ENCODE measurements around the gene TCHH.
"Not testable (repeated sequence)": the region's sequence is repeated elsewhere in the genome, so short reads cannot be mapped to it uniquely, and the experiment has no call there.

Gene TCHH, protein sequence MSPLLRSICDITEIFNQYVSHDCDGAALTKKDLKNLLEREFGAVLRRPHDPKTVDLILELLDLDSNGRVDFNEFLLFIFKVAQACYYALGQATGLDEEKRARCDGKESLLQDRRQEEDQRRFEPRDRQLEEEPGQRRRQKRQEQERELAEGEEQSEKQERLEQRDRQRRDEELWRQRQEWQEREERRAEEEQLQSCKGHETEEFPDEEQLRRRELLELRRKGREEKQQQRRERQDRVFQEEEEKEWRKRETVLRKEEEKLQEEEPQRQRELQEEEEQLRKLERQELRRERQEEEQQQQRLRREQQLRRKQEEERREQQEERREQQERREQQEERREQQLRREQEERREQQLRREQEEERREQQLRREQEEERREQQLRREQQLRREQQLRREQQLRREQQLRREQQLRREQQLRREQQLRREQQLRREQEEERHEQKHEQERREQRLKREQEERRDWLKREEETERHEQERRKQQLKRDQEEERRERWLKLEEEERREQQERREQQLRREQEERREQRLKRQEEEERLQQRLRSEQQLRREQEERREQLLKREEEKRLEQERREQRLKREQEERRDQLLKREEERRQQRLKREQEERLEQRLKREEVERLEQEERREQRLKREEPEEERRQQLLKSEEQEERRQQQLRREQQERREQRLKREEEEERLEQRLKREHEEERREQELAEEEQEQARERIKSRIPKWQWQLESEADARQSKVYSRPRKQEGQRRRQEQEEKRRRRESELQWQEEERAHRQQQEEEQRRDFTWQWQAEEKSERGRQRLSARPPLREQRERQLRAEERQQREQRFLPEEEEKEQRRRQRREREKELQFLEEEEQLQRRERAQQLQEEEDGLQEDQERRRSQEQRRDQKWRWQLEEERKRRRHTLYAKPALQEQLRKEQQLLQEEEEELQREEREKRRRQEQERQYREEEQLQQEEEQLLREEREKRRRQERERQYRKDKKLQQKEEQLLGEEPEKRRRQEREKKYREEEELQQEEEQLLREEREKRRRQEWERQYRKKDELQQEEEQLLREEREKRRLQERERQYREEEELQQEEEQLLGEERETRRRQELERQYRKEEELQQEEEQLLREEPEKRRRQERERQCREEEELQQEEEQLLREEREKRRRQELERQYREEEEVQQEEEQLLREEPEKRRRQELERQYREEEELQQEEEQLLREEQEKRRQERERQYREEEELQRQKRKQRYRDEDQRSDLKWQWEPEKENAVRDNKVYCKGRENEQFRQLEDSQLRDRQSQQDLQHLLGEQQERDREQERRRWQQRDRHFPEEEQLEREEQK (N-terminal part only)

DNA sequence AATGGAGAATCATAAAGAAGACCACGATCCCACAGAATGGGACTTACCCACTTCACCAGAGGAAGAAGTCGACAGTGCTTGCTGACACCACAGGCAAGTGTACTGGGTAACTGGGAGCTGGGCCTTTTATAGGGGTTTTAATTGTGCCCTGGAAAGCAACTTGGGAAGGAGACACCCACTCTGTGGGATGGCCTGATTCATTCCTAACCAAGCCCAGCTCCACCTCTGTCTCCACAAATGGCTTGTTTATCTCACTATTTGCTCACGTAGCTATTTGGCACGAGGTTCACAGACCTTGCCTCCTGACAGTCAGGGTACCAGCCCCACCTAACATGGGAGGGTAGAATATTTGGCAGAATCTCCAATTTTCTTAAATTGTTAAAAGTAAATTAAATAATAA, at the start of gene TCHH:
Gene TCHH (minus strand): TSS at position 101 of the 400 bp plus-strand sequence. CDS start 1,364 bp downstream, outside the sequence.
- DNase-seq, result no peak

DNA sequence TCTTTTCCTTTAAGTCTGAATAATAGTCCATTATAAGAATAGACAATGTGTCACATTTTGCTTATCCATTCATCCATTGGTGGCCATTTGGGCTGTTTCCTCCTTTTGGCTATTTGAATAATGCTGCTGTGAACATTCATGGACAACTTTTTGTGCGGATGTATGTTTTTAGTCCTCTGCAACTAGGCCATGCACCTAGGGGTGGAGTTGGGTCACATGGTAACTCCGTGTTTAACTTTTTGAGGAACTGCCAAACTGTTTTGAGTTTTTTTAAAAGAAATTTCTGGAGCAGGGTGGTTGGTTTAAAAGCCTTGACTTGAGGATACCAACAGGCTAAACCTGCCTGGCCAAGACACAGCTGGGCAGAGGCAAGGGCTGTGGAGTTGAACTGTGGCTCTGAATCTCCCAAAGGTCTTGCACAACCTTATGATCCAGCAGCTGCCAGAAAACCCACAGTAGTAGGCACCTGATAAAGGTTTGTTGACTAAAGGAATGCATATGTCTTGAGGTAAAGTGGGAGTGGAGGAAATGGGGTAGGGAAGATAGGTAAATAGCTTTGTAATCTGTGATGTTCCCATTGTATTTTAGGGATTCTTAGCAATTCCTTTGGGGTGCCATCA, 49.4 kb upstream of the TCHH start:
- no peak for DNase-seq

DNA sequence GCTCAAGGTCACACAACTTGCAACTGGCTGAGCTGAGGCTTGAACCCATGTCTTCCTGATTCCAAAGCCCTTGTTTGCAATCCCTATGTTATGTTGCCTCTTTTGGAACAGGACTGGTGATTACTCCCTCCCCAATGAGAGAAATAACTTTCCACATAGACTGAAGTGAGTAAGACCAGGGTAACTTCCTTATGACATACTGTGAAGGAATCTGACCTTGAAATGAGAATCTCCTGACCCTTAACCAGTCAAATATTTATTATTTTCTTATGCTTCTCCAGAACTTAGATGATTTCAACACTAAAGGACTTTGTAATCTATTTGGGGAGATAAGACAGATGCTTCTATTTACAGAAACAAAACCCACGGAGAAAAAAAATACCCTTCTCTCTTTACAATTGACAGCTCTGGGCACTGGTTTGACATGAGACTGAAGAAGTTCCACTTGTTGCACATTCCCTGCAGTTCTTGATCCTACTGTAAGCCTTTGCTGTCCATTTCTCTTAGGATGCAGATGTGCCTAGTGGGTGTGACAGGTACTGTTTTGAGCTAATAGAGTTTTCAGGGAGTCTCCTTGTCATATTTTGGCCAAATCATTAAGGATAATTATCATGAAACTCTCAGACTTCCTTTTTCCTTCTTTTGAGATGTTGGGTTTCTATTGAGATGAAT, 47.7 kb upstream of the TCHH start:
- DNase-seq, result no peak

DNA sequence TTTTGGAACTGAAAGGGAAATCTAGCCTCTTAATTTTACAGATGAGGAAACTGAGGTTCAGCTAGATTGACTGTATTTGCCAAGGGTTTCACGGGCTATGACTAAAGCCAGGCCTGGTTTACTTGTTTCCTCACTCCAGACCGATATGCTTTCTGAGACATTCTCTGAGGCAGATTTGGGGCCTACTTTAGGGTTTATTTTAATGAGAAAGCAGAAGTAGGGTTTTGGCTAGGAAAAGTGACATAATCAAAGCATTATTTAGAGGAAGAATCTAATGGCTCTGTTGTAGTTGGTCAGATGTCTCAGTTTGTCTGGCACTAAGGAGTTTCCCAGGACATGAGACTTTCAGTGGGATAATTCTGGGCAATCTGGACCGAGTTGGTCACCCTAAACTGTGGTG, 45.3 kb upstream of the TCHH start:
- no peak for DNase-seq

GRCh38 chr1:152159144-152159543, 43.9 kb upstream of the TCHH start, which contains the start of gene RPTN:
TSS of gene RPTN (minus strand) at chr1:152159228. CDS start at chr1:152157889, 1,339 bp downstream.
- no peak for DNase-seq

DNA sequence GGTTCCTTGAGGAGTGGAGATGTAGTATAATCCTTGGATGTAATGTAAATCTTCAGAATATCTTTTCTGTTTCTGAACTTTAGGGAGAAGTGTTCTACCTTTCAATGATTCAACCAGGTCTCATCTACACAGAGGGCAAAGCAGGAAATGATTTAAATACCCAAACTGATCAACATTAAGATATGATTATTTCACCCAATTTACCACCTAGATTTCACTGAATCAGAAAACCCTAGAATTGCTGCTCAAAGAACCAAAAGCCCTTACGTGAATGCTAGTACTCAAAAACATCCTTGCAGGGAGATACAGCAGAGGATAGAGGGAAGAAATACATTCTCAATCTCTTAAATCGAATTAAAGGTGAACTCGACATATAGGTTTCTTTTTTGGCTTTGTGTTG, 38.8 kb upstream of the TCHH start:
- DNase-seq, result no peak

DNA sequence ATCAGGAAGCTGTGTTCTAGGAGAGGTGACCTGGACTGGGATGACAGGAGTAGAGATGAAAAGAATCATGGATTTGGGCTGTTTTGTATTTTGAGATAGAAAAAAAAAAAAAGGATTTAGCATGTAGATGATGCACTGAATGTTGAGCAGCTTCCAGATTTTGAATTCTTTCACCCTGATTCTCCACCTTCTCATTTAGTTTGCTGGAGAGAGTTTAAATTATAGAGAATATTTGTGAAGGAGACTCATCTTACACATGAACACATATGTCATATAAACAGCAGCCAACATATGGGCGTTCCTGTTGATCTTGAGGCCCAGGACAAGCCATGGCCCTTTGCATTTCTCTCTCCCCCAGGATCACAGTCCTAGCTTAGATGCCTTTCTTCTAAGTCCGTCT, 36.4 kb upstream of the TCHH start:
- no peak for DNase-seq

- no peak for DNase-seq
These were observed 33.7 kb upstream of the TCHH start for GRCh38 chr1:152148981-152149380.

DNA sequence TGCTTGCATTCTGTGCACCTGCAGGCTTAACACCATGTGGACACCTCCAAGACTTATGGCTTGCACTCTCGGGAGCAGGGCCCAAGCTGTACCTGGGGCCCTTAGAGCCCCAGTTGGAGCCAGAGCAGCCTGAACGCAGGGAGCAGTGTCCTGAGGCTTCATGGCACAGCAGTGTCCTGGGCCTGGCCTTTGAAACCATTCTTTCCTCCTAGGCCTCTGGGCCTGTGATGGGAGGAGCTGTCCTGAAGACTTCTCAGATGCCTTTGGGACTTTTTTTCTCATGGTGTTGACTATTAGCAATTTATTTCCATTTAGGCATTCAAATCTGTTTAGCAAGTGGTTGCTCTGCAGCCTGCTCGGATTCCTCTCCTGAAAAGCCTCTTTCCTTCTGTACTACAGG, 32.8 kb upstream of the TCHH start:
- DNase-seq, result no peak

- DNase-seq, result no peak
These were observed 30.5 kb upstream of the TCHH start for GRCh38 chr1:152145769-152146168.

DNA sequence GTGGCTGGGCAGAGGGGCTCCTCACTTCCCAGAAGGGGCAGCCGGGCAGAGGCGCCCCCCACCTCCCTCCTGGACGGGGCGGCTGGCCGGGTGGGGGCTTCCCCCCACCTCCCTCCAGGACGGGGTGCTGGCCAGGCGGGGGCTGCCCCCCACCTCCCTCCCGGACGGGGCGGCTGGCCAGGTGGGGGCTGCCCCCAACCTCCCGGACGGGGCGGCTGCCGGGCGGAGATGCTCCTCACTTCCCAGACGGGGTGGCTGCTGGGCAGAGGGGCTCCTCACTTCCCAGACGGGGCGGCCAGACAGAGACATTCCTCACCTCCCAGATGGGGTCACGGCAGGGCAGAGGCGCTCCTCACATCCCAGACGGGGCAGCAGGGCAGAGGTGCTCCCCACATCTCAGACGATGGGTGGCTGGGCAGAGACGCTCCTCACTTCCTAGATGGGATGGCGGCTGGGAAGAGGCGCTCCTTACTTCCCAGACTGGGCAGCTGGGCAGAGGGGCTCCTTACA, 29.5 kb upstream of the TCHH start:
- not testable (repeated sequence) for DNase-seq

- no peak for DNase-seq
These were observed 28.1 kb upstream of the TCHH start for GRCh38 chr1:152143150-152143887.

- no peak for DNase-seq
These were observed 26.8 kb upstream of the TCHH start for GRCh38 chr1:152141971-152142584.

DNA sequence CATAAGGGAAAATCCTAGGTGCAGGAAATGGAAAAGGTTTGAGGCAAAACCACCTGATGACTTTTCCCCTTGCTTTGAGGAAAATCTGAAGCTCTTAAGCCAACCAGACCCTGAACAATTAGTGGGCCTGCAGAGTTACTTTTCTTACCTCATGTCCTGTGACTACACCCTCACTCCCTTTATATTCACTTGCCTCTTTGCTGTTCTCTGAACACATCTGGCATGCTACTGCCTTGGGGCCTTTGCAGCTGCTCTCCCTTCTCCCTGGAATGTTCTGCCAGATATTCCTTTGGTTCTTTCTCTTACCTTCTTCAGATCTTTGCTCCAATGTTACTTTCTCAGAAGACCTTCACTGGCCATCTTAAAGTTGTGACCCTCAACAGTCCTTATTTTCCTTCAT, 22.0 kb upstream of the TCHH start:
- DNase-seq, result no peak

- DNase-seq, result no peak
These were observed 14.9 kb upstream of the TCHH start for GRCh38 chr1:152130186-152130585.

GRCh38 chr1:152127673-152128072, 12.4 kb upstream of the TCHH start:
- no peak for DNase-seq

GRCh38 chr1:152125834-152126443, 10.7 kb upstream of the TCHH start:
- no peak for DNase-seq

DNA sequence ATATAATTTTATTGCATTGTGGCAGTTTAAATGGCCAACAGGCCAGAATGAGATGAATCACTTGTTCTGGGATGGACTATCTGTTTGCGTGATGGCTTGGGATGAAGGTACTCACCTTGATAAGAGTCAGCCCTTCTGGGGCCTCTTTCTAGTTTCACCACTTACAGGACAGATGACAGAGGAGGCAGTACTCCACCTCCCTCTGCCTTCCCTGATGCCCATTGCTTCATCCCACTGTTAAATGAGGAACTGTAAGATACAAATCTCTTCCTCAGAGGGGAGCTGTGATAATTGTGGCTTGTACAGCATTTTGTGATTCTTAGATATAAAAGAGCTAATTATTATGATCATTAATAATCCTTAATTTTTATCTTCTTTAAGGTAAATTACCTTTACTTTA, 3.7 kb upstream of the TCHH start:
- DNase-seq, result no peak

DNA sequence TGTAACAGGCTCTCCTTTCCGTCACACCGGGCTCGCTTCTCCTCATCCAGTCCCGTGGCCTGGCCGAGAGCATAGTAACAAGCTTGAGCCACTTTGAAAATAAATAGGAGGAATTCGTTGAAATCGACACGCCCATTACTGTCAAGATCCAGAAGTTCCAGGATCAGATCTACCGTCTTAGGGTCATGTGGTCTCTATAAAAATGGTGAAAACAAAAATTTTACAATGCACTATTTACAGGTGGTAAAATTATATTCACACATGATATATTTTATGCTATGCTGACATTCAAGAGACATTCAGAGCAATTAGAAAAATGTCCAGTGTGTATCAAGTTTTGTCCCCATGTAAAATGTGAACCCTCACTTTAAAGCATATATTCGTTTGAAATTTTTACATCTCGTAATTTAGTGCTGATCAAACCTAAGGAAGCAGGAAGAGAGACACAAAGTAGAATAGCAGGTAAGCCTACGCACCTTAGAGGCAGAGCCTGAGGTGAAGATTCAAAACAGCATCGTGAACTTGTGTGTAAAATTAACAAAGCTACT, 2.3 kb downstream of the TCHH start:
- DNase-seq, result no peak
